Endothelial cell of umbilical vein (primary cell): ENCODE measurements around the gene ULK4.

Experiments
- CTCF ChIP-seq, 2 donors: IDR thresholded peaks; 1 replicate in 1 of 2; 2 replicates in 1 of 2; pipeline ENCODE4 v1.5.1; 2011; ENCODE audit warnings: low read length in 2 of 2, mild to moderate bottlenecking in 2 of 2, moderate library complexity in 2 of 2, control low read depth in 1 of 2, inconsistent platforms in 1 of 2, low read depth in 1 of 2; ENCODE audit not compliant: insufficient read depth in 1 of 2; ENCODE audit errors: extremely low read depth in 1 of 2
- EZH2 ChIP-seq: IDR thresholded peaks from 2 replicates; pipeline ENCODE4 v1.6.1; 2012; ENCODE audit warnings: borderline replicate concordance, low read depth, mild to moderate bottlenecking, moderate library complexity, low read length, inconsistent platforms; ENCODE audit not compliant: severe bottlenecking
- POLR2AphosphoS5 ChIP-seq: IDR thresholded peaks from 2 replicates; pipeline ENCODE4 v1.6.1; 2012; ENCODE audit warnings: low read depth, mild to moderate bottlenecking, control low read depth, low read length, moderate library complexity; ENCODE audit not compliant: insufficient read depth

- no peak for TF ChIP-seq POLR2AphosphoS5
- no peak for TF ChIP-seq EZH2
- TF ChIP-seq CTCF (IDR thresholded peaks at IDR 0.05; ENCODE audit: extremely low read depth in 1 of 2, insufficient read depth in 1 of 2, low read depth in 1 of 2, low read length in 2 of 2), result no peak
These were observed 331.2 kb downstream of the ULK4 start for GRCh38 chr3:41630708-41631107.
